ENCODE results near the gene FAM13A. TPM values are rescaled to one million over a fixed set of nuclear protein-coding genes. Genes with fewer than 3 reads are reported as not detected.

Gene FAM13A
- total and polyA plus RNA-seq, 10 donors, result 2.7 to 24.9 (median 18.3) TPM

- 80 to 98% (median 90%) methylated on average over 1 of the region's 1 CpG for WGBS, 5 donors
- Histone ChIP-seq H3K4me3 (no peak overlapping the region), H3K27ac (no peak overlapping the region), H3K4me1 (no peaks in the 10 kb centered on the region), H3K27me3 (replicated peaks in 1 of 7) (no peaks in the 10 kb centered on the region), H3K36me3 (no peaks in the 10 kb centered on the region), H3K9me3 (peaks cover 0 to 13% (median 6%) of the 10 kb centered on the region in 8 donors)
- intact Hi-C loops (cut with DNase I; ENCODE audit: low total_unique reads), result no loop called here
- no peak for TF ChIP-seq POLR2AphosphoS5 (IDR thresholded peaks at IDR 0.05)
- TF ChIP-seq CTCF (IDR thresholded peaks at IDR 0.05 in 8 of 11, conservative IDR thresholded peaks at IDR 0.05 in 3 of 11), result no peak
- TF ChIP-seq POLR2A (IDR thresholded peaks at IDR 0.05), result no peak
- DNase-seq, result no peak
Measured at GRCh38 chr4:89072921-89073320, 15.9 kb upstream of the FAM13A start.

- H3K36me3 ChIP-seq, result no peaks in the 10 kb centered on the region
- DNase-seq, result no peak
- no peak overlapping the region for H3K4me3 ChIP-seq
- TF ChIP-seq POLR2A (IDR thresholded peaks at IDR 0.05), result no peak
- no peak for TF ChIP-seq CTCF (IDR thresholded peaks at IDR 0.05 in 8 of 11, conservative IDR thresholded peaks at IDR 0.05 in 3 of 11)
- no peak for TF ChIP-seq POLR2AphosphoS5 (IDR thresholded peaks at IDR 0.05)
- no peaks in the 10 kb centered on the region for H3K4me1 ChIP-seq
- H3K27me3 ChIP-seq (replicated peaks in 1 of 7), result no peaks in the 10 kb centered on the region
- H3K9me3 ChIP-seq, result no peaks in the 10 kb centered on the region
- intact Hi-C loops (cut with DNase I; ENCODE audit: low total_unique reads), result no loop called here
- no peak overlapping the region for H3K27ac ChIP-seq
- 67 to 78% (median 73%) methylated on average over 3 of the region's 3 CpGs for WGBS, 5 donors
Measured at GRCh38 chr4:89071311-89071710, 14.3 kb upstream of the FAM13A start.

- TF ChIP-seq CTCF (IDR thresholded peaks at IDR 0.05 in 8 of 11, conservative IDR thresholded peaks at IDR 0.05 in 3 of 11) (no peak), POLR2AphosphoS5 (IDR thresholded peaks at IDR 0.05) (no peak), POLR2A (IDR thresholded peaks at IDR 0.05) (no peak)
- no peak for DNase-seq
- Histone ChIP-seq H3K9me3 (no peaks in the 10 kb centered on the region), H3K4me1 (no peaks in the 10 kb centered on the region), H3K27me3 (replicated peaks in 1 of 7) (no peaks in the 10 kb centered on the region), H3K27ac (no peak overlapping the region), H3K4me3 (no peak overlapping the region), H3K36me3 (no peaks in the 10 kb centered on the region)
- intact Hi-C loops (cut with DNase I; ENCODE audit: low total_unique reads), result no loop called here
- 81 to 90% (median 84%) methylated on average over 2 of the region's 2 CpGs for WGBS, 5 donors
Measured at GRCh38 chr4:89070041-89070440, 13.1 kb upstream of the FAM13A start.

- 11 to 29% (median 14%) methylated on average over 2 of the region's 2 CpGs for WGBS, 5 donors
- Histone ChIP-seq H3K4me1 (no peaks in the 10 kb centered on the region), H3K27ac (no peak overlapping the region), H3K36me3 (no peaks in the 10 kb centered on the region), H3K4me3 (no peak overlapping the region), H3K27me3 (replicated peaks in 1 of 7) (no peaks in the 10 kb centered on the region), H3K9me3 (no peaks in the 10 kb centered on the region)
- intact Hi-C loops (cut with DNase I; ENCODE audit: low total_unique reads), result no loop called here
- no peak for TF ChIP-seq CTCF (IDR thresholded peaks at IDR 0.05 in 8 of 11, conservative IDR thresholded peaks at IDR 0.05 in 3 of 11)
- no peak for TF ChIP-seq POLR2A (IDR thresholded peaks at IDR 0.05)
- no peak for TF ChIP-seq POLR2AphosphoS5 (IDR thresholded peaks at IDR 0.05)
- no peak for DNase-seq
Measured at GRCh38 chr4:89069481-89069880, 12.5 kb upstream of the FAM13A start.
